HPDE6-E6E7 (cell line): ENCODE data around the gene COL21A1.

ENCODE experiments used
- DNase-seq: peaks from one replicate; pipeline ENCODE4 v3.0.0; 2011; ENCODE audit warnings: missing footprints; ENCODE audit errors: extremely low spot score

Gene COL21A1

DNA sequence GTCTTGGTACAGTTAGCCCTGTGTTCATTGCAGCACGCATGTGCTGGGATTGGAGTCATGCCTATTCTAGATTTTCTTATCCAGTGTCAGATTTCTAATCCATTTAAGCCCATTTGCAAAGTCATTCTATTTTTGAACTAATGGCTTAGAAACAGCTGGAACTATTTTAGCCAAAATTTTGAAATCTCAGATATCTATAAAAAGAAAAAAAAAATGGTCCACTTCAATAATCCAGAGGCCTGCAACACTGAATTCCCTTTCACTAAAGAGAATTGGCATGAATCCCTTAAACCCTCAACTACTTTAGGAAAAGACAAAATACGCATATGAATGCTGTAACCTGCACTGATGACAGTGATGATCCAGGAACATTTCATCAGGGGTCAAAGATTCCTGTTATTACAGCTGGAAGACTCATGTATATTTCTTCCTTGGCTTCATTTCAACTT, 1.5 kb downstream of the COL21A1 start:
- DNase-seq, result no peak

DNA sequence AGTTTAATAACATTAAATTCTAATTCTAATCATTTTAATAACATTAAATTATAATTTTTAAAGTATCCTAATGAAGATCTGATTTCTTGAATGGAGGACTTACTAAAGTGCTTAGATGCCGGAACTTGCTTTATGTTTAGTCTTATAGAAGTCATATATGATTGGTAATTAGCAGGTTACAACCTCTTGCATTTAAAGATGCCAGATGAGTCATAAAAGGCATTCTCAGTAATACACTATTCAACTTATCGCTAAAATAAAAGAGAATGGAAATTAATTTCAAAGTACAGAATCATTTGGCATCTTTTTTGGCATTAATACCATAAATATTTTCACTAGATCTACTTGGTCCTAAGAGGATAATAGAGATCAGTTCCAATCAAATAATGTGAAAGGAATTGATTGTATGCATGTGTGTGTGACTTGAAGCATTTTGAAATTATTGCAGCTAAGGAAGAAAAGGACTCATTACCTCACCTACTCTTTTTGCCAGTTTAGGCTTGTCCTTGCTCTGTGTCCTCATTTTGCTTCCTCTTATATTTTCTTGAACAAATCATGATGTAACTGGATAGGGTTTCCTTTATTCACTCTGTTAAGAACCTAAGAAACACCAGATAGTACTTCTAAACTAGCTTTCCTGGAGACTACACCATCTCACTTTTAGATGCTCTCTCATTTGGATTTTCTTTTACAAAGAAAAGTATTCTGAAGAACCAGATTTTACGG, 2.7 kb downstream of the COL21A1 start:
- peak; percentile 49 for DNase-seq

DNA sequence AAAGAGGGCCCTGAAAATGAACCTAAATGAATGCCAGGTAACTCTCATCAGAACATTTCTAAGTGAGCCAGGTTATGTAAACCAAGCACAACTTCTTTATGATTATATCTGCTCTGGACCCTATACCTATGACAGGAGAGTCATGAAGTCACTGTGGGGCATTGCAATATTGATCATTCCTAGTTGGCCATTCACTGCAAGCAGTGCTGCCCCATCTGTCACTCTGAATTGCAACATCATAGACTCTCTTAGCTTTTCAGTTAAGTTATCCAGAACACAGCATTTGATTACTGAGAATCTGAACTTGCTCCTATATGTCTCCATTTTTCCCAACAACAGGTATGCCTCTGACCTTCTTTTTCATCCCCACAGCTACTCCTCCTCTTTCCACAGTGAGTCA, 3.3 kb downstream of the COL21A1 start:
- no peak for DNase-seq

DNA sequence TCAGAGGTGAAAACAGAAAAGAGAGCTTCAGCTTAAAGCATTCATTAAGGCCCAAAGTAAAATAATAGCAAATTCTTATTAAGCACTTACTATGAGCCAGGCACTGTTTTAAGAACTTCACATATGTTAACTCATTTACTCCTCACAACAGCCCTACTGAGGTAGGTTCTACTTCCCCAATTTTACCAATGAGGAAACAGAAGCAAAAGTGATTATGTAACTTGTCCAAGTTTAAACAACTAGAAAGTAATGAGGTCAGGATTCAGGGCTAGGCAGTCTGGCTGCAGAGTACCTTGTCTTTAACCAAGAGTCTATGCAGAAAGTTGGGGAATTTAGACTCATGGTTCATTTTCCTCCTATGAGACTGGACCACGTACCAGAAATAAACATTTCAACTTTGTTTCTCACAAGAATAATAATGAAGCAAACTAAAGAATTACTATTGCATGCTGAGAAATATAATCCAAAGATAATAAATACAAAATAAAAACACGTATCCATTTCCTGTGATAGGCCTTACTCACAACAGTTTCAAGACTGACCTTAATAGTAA, 3.8 kb downstream of the COL21A1 start:
- DNase-seq, result no peak

DNA sequence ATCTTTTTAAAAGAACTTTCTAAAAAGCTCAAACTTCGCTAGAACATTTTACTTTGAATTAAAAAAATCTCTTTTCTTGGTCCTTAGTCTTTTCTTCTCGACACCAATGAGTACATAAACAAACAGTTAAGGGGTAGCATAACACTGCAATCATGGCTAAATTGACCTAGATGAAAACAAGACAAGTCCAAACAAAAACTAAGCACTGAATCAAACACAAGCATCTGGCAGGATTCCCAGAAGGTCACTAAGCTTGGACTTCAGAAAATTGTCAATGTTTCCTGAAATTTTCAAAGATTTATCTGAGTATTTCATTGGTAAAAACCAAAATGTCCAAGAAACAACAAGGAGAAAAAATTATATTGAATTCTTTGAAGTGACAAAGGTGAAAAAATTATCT, 5.0 kb downstream of the COL21A1 start:
- peak; percentile 36 for DNase-seq

DNA sequence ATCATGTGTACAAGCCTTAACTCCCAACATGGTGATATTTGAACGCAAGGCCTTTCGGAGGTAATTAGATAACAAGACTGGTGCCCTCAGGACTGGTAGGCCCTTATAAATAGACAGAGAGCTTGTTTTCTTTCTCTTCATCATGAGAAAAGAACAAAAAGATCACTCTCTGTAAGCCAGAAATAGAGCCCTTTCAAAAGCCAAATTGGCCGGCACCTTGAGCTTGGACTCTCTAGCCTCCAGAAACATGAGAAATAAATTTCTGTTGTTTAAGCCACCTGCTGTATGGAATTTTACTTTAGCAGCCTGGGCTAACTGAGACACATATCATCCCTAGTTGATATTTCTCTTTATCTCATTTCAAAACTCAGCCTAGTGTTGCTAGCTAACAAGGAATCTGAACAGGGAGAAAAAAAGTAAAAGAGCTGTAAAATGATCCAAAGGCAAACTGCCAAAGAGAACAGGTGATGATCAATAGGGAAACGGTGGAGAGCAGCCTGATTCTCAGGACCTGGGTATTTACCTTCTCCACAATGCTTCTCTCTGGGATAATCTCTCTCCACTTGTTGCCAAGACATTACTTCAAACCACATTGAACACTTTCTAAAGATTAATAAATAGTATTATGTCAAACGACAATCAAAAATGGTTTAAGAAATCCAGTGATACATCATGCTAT, 6.1 kb downstream of the COL21A1 start:
- no peak for DNase-seq

DNA sequence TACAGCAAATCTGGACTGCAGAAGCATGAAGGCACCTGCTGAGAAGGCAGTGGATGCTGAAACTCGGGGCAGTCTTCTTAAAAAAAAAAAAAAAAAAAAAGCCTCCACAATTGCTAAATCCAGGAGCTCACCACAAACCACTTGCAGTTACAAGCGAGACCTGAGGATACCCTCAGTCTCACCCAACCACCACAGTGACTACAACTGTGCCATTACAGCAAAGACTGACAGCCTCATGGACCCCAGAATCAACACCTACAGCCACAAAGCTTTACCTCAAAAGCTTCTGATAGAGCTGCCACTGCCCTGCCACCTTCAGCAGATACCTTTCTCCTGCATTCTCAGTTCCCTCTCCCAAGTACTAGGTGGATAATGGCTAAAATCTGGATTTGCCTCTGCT, 9.0 kb downstream of the COL21A1 start:
- DNase-seq, result no peak

DNA sequence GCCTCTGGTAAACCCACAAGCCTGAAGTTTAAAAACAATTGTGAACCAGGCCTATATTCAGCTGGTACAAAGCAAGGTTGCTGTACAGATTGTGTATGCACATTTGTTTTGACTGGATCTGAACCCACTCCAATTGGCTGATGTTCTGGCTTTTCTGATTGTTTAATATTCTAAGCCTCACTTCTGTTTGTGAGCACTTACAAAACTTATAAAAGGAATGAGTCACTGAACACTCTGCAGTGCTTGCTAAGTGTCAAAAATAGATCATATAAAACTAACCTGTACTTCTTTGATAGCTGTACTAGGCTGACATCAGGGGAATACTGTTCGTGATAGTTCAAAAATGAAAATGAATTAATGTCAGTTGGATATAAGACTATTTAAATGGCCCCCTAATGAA, 12.1 kb downstream of the COL21A1 start:
- no peak for DNase-seq

DNA sequence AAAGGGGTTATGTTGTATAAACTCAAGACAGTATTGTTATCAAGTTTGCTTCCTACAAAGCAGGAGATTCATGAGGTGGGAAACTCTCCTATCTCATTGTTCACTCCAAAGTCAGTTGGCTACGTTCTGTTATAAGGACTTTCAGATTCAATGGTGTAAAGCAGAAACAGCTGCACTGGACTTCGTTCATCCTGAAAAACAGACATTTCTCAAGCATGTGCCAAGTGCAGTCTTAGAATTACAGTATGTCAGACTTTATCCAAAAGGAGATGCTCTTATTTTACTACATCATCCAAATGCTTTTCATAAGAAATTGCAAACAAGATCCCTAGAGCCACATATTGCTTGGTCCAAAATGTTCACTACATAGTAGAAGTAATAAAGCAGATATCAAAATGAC, 14.9 kb downstream of the COL21A1 start:
- no peak for DNase-seq

DNA sequence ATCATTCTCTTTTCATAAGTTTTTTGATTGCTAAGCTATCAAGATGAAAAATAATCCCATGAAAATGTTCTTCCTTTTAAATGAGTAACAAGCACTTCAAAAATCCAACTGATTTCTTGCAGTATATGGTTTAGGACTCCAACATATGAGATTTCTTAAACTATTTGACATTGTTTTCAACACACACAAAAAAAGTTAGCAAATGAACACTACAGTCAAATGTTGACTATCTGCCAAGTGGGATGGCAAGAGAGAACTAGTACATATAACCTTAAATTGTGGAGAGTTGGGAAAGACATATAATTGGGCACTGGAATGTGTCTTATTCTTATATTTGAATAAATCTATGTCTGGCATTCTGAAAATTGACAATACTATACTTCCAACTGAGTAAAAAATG, 15.6 kb downstream of the COL21A1 start:
- DNase-seq, result no peak

DNA sequence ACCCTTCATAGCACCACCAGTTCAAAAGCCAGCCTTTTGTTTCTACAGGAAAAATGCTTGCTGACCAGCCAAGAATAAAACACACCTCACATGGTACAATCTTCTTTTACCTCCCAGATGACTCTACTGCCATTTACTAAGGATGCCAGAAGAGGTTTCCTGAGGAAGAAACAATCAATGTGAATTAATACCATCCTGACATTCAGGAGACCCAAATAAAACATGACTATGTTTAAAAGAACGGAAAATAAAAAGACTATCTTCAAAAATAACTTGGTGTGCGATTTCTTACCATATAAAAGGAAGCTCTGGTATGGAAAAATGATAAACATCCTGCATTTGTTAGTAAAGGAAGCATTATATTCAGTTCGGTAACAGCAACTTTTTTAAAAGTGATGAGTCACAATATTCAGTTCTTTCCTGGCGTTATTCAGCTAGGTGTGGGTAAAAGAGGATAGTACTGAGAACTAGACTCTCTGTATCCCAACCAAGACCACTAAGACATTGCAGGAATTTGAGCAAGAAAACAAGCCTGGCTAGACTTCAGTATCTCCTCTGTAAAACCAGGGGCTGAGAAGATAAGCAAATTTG, 16.3 kb downstream of the COL21A1 start:
- no peak for DNase-seq

DNA sequence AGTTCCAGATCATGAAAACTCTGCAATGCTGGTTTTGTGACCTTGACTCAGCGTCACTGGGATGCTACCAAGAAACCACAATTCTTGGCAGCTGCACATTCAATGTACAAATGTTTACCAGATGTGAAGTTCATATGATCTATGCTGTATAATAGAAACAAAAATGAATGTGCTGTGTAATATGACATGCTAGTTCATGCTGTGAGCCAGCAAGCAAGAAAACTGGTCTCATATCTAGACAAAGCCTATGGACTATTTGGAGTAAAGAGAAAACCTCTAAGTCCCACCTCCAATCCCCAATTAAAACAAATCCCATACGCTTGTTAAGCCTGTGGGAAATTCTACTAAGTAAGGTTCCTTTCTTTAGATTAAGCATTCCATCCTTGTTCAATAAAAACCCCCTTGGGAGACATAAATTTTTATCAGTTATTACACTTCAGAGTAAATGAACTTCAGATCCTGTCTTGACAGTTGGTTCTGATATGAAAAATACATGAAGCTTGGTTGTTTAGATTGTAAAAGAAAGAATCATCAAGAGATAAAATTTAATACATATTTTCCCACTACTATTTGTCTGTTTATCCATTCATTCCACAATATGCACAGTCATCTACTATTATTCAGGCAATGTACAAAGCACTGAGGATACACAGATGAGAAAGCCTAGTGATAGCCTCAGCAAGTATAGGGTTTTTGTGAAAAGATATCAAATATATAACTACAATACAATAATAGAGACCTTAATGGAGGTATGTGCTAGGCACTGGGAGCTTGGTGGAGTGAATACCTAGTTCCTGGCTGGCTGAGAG, 20.1 kb downstream of the COL21A1 start:
- no peak for DNase-seq

DNA sequence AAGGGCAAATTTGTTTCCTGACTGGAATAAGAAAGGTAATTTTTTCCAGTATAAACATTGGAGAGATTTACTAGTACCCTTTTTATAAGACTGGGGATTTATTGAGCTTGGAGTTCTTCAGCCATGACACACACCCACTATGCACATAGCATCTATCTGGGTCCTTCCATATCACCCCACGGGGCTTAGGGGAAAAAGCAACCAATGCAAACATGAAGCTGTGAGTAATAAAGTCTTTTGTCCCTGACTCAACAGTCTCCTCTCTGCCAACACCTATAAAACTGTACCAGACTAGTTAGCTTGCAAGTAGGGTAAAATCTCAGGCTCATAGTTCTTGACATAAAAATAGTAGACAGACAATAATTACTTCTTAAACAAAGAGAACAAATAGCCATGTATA, 23.4 kb downstream of the COL21A1 start:
- no peak for DNase-seq

DNA sequence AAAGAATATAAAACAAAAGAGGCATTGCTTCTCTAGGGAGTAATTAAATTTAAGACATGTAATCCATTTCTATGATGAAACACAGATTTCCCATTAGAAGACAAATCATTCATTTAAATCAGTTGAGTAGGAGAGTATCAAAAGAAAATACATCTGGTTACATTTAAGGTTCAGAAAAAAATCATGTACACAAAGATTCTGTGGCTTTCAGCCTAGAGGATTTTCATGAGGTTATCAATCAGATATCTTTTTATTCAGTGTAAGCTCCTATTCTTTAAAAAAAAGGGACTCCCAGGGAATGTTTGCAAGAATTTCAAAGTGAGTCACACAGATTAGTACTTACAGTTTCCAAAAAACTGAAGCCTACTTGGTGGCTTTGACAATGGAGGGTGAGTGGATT, 24.9 kb downstream of the COL21A1 start:
- DNase-seq, result no peak

DNA sequence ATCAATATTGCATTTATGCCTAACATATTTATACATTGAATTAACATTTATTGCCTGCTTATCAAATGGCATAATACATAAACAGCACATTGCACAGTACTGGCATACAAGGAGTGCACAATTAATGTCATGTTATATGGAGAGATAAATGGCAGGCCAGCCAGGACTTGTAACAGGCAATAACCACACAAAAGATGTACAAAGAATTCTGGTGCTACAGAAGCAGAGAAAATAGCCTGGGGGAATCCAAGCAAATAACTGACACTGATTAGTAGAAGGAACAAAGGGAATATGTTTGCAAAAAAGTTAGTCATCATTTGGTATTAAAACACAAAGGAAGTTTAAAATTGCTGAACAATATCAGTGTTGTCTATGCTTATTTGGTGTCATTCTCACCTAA, 27.3 kb downstream of the COL21A1 start:
- DNase-seq, result peak; percentile 59

DNA sequence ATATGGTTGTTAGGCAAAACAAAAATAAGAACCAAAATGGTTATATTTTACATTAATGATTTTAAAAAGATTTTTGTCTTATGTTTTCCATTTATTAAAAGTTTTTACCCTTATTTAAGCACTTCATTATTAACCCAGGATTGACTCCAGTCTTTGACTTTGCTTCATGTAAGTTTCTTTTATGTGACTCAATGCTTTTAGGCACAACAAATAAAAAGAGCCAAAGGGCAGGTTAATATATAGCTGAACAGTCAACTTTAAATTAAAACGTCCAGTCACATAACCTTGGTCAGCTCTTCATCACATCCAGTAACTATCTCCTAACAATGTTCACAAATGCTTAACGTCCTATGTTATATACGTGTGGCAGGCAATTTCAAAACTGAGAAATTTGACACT, 32.7 kb downstream of the COL21A1 start:
- DNase-seq, result no peak

DNA sequence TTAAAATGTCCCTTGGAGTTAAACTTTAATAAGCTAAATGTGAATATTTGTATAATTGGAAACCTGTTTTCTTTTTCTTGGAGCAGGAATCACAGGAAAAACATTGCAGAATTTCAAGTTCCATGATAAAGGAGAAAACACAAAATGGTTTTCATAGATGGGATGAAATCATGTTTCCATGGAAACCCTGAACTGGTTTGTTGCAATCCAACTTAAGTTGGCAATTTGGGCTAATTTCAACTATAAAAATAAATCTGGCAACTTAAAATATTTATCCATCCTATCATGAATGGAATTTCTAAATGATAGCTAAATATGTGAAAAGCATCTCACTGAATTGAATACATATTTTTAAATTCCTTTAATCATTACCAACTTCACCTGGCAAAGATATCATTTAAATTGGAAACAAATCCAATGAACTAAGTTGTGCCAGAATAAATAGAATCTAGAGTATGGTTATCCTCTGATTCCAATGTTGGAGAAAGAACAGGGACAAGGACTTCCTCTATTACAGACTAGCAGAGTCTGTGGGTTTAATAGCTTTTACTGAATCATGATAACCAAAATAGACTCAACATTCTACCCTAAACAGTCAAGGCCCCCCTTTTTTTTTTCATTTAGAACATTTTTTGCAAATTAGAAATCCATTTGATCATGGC, 33.2 kb downstream of the COL21A1 start:
- DNase-seq, result no peak

DNA sequence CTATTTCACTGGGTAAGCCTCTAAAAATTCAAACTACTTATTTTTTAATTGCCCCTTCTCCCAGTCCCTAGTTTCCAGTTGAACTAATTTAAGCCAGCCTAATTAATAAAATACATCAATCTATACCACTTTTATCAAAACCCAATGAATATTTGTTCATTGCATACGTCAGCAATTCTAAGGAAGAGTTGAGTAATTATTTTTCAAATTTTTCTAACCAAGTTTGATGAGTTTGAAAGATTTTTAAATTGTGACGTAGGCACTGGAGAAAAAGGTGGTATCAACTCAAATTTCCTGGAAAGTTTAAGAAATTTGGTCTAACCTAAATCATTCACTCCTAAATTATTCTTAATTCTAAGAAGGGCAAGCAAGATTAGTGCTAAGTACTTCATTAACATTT, 35.7 kb downstream of the COL21A1 start:
- DNase-seq, result no peak

DNA sequence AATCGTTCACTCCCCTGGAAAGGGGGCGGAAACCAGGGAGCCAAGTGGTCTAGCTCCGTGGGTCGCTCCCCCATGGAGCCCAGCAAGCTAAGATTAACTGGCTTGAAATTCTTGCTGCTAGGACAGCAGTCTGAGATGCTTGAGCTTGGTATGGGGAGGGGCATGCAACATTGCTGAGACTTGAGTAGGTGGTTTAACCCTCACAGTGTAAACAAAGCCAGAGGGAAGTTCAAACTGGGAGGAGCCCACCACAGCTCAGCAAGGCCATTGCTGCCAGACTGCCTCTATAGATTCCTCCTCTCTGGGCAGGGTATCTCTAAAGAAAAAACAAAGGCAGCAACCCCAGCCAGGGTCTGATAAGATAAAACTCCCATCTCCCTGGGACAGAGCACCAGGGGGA, 43.2 kb downstream of the COL21A1 start:
- no peak for DNase-seq

DNA sequence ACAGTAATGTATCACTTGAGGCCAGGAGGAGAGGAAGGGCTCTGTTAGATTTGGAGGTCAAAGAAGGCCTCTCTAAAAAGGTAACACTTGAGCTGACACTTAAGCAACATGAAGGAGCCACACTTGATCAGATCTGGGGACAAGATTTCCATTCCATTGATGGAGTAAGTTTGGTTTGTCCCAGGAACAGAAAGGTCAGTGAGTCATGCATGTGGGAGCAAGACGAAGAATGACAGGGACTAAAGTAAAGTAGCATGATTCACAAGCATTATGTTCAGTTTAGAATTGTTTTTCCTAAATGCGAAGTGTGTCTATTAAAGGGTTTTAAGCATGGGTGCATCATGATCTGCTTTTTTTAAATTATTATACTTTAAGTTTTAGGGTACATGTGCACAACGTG, 47.4 kb downstream of the COL21A1 start:
- no peak for DNase-seq

DNA sequence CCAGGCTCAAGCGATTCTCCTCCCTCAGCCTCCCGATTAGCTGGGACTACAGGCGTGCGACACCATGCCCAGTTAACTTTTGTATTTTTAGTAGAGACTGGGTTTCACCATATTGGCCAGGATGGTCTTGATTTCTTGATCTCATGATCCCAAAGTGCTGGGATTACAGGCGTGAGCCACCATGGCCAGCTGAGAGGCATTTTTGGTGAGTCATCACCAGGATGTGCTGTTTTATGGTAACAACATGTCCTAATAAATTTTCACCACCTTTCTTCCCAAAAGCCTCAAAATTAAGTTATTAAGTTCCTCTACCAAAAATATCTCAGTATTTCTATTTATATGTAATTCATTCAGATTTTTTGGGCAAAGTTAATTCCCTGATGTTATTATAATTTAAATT, 53.5 kb downstream of the COL21A1 start:
- DNase-seq, result no peak

DNA sequence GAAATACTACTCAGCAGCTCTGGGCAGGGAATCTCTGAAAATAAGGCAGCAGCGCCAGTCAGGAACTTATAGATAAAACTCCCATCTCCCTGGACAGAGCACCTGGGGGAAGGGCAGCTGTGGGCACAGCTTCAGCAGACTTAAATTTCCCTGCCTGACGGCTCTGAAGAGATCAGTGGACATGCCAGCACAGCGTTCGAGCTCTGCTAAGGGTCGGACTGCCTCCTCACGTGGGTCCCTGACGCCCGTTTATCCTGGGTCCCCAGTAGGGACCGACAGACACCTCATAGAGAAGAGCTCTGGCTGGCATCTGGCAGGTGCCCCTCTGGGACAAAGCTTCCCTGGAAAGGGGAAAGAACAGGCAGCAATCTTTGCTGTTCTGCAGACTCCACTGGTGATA, 59.0 kb downstream of the COL21A1 start:
- no peak for DNase-seq
